Activated CD4-positive, alpha-beta T cell treated with anti-CD3 and anti-CD28 coated beads, Interleukin-10, Interleukin-2, amounts not matched to agents 100 ng/mL and 50 ng/mL, durations not matched to agents 16 hours and 8 hours (primary cell): ENCODE results near the gene TNIK.
"Not testable (repeated sequence)": the region's sequence is repeated elsewhere in the genome, so short reads cannot be mapped to it uniquely, and the experiment has no call there.

Source experiments
- DNase-seq: peaks from one replicate; pipeline ENCODE4 v3.0.0-alpha.2; 2020

TNIK gene

DNA sequence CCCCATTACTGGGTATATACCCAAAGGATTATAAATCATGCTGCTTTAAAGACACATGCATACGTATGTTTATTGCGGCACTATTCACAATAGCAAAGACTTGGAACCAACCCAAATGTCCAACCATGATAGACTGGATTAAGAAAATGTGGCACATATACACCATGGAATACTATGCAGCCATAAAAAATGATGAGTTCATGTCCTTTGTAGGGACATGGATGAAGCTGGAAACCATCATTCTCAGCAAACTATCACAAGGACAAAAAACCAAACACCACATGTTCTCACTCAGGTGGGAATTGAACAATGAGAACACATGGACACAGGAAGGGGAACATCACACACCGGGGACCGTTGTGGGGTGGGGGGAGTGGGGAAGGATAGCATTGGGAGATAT lies 155.7 kb downstream of the TNIK start:
- not testable (repeated sequence) for DNase-seq

DNA sequence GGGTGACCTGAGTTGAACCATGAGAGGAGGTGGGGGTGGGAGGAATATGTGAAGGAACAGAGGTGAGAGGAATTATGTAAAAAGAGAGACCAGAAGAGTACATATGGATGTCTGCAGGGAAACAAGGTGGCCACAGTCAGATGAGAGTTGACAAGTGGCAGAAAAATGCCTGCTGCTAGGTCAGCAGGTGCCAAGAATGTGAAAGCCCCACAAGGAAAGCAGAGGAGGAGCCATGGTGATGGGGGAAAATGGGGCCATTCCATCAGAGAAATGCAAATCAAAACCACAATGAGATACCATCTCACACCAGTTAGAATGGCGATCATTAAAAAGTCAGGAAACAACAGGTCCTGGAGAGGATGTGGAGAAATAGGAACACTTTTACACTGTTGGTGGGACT lies 156.2 kb downstream of the TNIK start:
- DNase-seq = not testable (repeated sequence)

DNA sequence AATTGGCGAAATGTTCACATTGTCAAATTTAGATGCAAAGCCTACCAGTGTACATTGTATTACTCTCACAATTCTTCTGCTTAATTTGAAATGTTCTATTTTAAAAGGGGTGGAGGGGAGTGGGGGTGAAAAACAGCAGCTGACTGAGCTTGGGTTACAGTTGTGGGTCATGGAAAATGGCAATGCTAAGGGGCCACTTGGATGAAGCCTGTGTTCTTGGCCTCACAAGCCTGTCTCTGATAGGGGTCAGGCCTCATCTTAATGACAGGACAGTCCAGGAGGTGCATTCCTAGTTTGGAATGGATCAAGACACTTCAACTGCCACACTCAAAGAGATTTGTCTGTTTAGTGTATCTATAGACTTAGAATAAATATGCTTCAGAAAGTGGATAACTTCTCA lies 158.2 kb downstream of the TNIK start:
- no peak for DNase-seq

DNA sequence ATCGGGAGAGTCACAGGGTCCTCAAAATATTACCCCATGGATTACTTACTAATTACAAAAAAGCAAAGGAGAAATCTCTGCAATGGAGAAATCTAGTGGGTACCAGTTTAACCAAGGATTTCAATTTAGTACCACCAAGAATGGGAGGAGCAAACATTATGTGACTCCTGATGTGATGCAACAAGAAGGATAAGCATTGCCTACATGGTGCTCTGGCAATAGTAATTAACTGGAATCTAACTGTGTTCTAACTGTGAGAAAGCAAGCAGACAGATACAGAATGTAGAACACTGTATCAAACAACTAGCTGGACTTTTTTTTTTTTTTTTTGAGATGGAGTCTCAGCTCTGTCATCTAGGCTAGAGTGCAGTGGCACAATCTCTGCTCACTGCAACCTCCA lies 159.2 kb downstream of the TNIK start:
- DNase-seq = no peak

DNA sequence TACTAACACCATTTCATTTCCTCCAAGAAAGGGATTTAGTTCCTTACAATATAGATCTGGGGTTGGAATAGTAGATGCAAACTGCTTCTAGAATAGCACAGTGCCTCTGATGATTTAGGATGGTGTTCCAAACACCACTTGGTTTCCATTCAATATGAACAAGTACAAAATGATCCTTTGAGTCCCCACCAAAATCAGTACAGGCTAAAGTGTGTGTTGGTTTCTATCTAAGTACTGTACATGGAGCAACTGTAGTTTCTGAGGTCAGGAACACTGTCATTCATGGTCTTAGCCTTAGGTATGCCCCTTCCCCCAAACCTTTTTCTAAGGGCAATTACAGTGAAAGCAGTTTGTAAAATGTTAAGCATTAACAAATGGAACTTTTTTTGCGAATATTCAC lies 162.3 kb downstream of the TNIK start:
- DNase-seq = no peak

DNA sequence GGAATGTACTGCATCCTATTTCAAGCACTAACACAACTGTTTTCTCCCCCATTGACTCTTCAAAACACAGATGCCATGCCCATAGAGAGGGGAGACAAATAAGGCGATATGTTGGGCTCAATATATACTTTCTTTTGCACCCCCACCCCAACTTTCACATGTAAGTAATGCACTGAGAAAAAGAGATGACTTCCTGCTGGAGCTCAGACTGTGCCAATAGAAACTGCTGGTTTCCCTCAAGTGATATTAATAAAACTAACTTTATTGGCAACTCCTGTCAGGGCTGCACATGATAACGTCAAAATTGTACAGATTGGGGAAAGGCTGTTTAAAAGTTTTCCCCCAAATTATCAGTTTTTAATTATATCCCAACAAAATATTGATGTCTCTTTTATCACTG lies 163.0 kb downstream of the TNIK start:
- no peak for DNase-seq

DNA sequence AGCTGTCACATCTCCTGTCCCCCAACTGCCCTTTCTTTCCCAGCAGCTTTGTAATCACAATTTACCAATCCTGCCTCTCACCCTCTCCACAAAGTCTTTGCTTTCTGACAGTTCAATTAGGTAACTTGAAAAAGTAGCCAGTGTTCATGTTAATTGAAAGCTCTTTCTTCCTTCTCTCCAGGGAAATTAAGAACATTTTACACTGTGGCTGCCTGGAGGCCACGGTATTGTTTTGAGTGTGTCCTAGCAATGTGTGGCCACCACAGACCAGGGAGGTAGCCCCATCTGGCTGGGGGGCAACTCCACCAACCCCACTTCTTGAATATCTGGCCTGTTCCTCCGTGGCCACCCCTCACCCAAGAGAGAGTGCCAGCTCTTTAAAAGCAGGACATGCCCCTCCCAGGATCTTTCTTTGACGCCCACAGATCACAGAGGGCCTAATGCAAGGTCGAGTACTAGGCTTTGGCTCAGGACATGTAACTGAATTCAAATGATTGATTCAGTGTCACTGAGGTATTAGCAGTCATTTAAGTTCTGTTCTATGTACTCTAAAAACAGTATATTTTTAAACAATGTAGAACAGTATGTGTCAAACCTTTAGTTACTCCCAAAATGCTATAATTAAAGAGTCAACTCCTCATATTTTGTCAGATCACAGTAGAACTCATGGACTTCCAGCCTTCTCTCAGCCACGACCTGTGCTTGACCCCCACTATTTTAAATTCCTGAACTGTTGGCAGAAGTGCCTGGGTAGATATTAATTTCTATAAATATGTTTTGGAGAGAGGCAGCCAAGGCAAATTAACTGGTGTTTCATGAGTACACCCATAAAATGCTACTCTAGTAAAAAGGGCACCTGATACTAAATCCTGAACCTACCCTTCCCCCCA lies 164.5 kb downstream of the TNIK start:
- DNase-seq = no peak

DNA sequence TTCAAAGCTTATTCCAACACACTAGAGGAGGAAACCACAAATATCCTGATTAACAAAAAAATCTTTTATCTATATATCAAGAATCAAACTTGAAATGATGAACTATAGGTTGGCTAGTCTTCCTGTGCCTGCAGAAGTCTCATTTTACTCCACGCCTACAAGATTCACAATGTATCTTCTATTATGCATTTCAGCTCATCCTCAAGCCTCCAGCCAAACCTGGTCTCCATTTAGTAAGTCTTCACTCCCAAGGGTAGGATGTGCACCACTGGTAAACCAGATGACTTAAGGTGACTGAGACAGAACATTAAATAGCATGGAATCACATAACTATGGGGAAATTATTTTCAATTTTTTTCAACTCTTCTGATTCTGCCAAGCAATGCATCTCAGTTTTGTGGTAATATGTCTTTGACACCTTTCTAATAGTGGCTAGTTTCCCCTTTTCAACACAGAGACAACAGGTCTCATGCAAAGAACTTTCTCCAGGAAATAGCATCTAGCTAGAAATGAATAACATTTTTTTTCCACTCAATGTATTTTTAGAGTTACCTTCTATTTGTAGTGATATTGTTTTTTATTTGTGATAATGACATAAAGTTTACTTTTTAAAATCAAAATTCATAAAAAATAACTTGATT lies 166.9 kb downstream of the TNIK start:
- DNase-seq = no peak

DNA sequence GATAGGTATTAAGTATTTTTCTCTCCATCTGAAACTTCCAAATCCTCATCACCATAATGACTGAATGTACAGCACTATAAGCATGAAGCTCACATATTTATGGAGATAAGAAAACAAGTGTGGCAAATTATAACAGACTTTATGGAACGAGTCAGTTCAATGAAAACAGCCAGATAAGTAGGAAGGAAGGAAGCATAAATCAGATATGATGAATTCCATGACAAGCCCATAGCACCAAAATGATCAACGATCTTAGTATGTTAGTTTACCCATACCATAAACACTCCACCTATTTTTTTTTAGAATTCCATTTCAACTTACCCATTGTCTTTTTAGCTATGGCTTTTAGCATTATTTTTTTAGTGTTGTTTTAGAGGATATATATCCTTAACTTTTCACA lies 169.5 kb downstream of the TNIK start:
- DNase-seq = no peak

DNA sequence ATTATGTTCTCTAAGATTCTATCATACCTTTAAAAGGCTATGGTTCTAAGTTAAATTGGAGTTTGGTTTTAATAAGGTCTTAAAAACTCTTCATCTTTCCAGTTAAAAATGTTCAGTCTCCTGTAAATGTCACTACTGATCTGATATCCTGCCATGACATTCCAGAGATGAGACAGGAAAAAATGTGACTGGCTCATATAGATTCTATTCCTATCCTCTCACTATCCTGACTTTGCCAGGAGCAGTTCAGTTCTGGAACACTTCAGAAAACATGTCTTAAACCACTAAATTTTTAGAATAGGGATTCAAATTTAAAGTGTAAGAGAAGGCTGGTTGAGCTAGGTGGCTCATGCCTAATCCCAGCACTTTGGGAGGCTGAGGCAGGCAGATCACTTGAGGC lies 170.9 kb downstream of the TNIK start:
- no peak for DNase-seq

DNA sequence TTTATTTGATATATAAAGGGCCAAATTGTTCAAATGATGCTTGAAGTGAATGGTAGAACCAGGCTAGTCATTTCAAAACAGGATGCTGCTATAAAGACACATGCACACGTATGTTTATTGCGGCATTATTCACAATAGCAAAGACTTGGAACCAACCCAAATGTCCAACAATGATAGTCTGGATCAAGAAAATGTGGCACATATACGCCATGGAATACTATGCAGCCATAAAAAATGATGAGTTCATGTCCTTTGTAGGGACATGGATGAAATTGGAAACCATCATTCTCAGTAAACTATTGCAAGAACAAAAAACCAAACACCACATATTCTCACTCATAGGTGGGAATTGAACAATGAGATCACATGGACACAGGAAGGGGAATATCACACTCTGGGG lies 172.4 kb downstream of the TNIK start:
- not testable (repeated sequence) for DNase-seq

DNA sequence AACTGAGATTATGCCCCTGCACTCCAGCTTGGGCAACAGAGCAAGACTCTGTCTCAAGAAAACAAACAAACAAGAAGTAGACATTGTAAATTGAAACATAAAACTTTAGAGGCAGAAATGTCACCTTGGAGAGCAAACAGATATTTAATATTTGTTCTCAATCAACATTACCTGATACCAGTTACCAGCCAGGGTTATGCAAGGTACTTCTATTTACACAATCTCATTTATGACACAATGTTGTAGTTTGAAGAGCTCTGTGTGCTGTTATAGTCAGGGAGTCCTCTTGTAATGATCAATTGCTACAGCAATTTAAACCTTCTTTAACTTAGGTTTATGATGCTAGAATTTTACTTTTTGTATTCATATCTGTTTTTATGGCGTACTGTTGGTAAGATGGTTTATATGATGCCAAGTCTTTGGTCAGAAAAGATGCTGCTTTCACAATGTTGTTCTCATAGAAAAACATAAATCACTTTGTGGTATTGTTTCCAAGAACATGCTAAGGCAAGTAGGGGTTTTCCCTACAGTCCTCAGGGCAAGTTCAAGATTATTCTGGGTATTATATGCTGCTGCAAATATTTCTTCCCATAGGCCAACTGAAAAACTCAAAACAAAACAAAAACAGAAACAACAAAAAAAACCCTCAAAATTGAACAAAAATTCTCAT lies 173.5 kb downstream of the TNIK start:
- peak; percentile 72 for DNase-seq

DNA sequence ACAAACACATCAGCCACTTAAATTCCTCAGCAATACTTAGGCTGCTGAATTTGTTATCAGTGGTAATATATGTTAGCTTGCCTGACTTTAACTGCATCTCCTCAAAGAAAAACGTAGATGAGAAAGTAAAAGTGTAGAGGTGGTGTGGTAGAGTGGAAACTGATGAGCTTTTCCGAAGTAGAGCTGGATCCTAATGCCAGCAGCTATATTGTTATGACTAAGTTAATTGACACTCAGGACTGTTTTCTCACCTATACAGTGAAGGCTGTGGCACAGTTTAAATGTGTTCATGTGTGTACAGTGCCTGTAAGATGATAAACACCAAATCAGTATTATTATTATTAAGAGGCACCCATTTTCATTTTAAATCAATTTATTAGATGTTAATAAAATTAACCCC lies 174.9 kb downstream of the TNIK start:
- DNase-seq = peak; percentile 77

DNA sequence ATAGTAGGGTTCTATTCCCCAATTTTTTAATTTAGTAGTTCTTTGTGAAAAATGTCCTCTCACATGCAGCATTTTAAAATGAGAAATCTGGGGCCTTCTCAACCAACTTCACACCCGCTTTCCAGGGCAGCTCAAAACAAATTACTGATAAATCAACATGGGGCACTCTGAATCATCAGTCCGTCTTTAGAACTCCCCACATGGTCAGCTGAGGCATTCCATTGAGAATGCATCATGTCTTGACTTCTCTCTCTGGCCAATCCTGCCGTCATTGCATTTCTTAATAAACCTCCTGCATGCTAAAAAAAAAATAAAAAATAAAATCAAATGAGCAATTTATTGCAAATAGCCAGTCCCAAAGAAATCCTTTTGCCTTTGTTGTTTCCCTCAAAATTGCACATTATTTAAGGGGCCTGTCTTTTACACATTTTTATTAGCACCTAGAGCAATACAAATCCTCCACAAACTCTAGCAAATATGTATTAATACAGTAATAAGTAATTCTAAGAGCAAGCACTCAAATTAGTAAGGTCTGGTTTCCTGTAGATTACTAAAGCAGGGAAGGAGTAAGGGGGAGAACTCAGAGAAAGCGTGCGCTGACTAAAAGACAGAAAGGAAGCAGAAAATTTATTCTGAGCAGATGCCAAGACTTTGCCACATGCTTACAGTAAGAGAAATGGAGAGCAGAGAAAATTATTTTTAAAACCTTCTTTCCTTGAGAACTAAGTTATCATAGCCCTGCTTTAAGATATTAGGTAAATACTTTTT lies 175.7 kb downstream of the TNIK start:
- DNase-seq = peak; percentile 85

DNA sequence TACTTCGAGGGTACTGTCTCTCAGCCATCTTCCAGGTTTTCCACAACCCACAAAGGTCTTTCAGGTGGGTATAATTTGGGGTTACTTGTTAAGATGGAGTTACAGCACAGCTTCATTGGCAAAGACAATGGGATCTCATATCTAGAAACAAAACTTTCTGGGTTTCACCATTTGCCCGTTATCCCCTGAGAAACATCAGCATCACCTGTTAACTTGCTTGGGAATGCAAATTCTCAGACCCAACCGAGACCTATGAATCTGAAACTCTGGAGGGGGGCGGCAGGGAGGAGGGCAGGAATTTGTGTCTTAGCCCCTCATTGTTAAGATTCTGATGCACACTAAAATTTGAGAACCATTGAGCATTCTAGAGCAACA lies 176.4 kb downstream of the TNIK start:
- DNase-seq = no peak

DNA sequence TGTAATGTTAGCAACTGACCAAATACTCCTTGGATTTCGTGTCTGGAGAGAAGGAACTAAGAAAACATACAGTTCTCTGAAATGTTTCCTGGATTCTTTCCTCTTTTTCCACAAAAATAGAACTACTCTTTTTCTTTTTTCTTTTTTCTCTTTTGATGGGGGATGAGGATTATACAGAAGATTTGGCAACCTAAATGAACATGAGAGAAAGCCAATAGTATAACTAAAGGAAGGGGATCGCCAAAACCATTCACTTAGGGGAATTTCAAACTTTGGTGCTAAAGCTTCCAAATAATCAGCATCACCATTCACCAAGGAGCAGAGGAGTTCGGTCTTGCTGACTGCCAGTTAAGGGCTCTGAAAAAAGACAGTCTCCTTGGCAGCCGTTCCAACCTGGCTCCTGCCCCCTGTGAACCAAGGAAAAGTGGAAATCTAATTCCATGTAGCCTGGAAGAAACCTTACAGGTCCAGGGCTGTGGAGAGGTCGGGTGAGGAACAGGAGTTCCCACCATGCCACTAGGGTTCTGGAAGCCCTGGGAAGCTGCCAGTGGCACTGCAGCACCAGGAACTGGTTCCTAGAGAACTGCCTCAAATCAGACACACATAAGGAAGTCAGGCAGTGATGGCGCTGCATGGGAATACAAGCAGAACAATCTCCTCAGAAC lies 176.9 kb downstream of the TNIK start:
- DNase-seq = no peak

DNA sequence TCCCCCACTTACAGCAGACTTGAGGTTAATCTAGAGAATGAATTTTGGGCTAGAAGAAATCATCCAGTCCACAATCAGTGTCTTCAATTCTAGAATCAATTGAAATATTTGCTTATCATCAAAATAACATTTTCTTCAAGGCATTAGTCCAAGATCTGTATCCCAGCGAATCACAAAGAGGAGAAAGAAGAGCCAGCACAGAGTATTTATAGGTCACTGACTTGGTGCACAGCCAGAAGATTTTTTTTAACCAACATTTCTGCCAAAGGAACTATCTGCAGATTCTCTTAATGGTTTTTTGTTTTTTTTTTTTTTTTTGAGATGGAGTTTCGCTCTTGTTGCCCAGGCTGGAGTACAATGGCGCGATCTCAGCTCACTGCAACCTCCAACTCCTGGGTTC lies 178.2 kb downstream of the TNIK start:
- no peak for DNase-seq

DNA sequence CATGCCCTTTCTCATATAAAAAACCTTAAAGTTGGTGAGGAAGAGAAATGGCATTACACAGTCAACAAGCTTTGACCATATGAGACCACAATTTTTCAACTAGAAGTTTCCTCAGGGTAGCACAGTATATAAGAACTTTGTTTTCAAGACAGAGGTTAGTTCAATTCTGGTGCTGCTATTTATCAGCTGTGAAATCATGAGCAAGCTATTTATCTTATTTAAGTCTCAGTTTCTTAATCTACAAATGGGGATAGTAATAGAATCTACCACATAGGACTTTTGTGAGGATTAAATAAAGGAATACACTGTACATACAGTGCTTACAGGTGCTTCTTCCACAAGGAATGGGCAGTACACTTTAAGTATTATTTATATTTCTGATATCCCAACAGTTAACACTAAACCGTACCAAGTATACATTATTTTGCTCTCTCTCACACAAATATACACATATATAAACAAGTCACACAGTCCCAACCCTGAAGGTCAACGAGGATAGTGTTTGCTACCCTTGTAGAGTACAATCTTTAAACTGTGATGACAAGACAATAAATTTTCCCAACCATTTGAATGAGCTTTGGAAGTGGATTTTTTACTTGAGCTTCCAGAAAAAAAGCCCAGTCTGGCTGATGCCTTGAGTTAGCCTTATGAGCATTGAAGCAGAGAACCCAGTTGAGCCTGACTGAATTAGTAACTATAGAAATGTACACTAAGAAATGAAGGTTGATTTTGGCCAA lies 178.8 kb downstream of the TNIK start:
- no peak for DNase-seq

DNA sequence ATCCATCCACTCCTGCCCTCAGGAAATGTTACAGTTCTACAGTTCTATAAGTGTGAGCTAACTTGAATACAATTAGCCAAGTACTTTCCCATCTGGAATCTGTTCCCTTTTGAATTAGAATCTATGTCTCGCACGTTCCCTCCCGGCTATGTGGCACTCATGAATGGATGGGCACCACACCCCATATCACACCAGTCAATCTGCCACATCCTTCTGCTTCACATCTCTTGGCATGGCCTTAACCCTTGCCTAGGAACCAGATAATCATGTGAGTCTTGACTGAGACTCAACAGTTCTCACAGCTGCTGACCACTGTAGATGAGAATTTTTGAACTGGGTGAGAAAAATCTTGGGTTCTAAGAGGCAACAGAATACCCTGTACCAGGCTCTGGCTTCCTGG lies 180.2 kb downstream of the TNIK start:
- DNase-seq = no peak

DNA sequence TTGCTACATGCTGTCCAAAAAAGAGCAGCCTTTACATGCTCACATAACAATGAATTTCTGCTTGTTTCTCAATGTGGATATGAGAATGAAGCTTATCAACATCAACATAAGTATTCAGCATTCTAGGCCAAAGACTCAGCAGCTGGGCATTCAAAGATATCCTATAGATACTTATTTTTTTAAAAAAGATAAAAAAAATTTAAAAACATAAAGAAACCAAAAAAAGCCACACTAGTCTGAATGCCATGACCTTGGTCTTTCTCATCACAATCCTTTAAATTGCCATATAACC lies 182.0 kb downstream of the TNIK start:
- DNase-seq = no peak

DNA sequence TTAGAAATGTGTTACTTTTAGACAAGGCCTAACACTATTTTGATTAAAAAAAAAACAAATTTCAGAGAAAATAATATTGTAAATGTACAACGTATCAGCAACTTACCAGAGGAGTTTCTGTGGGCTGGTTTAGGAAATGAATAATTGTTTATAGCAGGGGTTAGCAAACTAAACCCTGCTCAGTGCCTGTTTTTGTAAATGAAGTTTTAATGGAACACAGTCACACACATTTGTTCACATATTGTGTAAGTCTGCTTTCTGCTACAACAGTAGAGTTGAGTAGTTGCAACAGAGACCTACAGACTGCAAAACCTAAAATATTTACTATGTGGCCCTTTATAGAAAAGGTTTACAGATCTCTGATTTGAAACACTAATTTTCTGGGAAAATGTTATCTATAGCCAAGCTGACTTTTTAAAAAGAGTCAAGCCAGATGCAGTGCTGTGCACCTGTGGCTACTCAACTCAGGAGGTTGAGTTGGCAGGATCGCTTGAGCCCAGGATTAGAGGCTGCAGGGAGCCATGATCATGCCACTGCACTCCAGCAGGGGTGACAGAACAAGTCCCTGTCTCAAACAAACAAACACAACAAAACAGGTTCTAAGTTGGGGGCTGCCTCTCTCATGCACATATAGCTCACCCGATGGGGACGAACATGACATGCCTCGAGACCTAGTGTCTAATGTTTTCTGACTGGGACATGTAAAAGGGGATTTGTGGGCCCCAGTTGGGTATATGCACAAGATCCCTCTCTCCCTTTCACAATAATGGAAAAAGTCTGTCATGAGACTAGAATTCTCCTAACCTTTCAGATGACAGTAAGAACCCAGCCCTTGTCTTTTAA lies 182.5 kb downstream of the TNIK start:
- no peak for DNase-seq
